Transverse colon (tissue), 4 donors: ENCODE results near the gene GRAP2. TPM values are rescaled to one million over a fixed set of nuclear protein-coding genes. Genes with fewer than 3 reads are reported as not detected.

ENCODE experiments used
- DNase-seq: peaks from one replicate; pipeline ENCODE4 v3.0.0-alpha.2; 2019
- H3K27ac ChIP-seq, 4 donors: fragments of 200-600 bp; sonication (generic); 2 replicates each; pipeline ENCODE4 v1.5.1; 2016 to 2018; ENCODE audit warnings: inconsistent platforms in 4 of 4
- H3K27me3 ChIP-seq: fragments of 200-600 bp; sonication (generic); 2 replicates; pipeline ENCODE4 v1.5.1; 2017; ENCODE audit warnings: inconsistent platforms
- H3K36me3 ChIP-seq, 4 donors: fragments of 200-600 bp; sonication (generic); 2 replicates each; pipeline ENCODE4 v1.5.1; 2017 to 2019; ENCODE audit warnings: inconsistent platforms in 4 of 4
- H3K4me1 ChIP-seq, 4 donors: fragments of 200-600 bp; sonication (generic); 2 replicates each; pipeline ENCODE4 v1.5.1; 2017 to 2020; ENCODE audit warnings: inconsistent platforms in 4 of 4
- H3K4me3 ChIP-seq, 4 donors: fragments of 200-600 bp; sonication (generic); 1 replicate in 1 of 4; 2 replicates in 3 of 4; pipeline versions ENCODE4 v1.5.1 to v1.6.1; 2017 to 2019; ENCODE audit warnings: inconsistent platforms in 4 of 4
- H3K9me3 ChIP-seq, 2 donors: fragments of 200-600 bp; sonication (generic); 2 replicates each; pipeline ENCODE4 v1.5.1; 2017 to 2019; ENCODE audit warnings: inconsistent platforms in 2 of 2
- CTCF ChIP-seq, 5 experiments: fragments of 200-600 bp in 3 of 5; fragments of 450-650 bp in 2 of 5; sonication (generic) in 3 of 5; IDR thresholded peaks; 1 replicate in 2 of 5; 2 replicates in 3 of 5; pipeline ENCODE4 v1.5.1; 2016 to 2017; ENCODE audit warnings: antibody characterized with exemption in 5 of 5, inconsistent platforms in 3 of 5, mild to moderate bottlenecking in 2 of 5, moderate library complexity in 1 of 5
- EP300 ChIP-seq: sonication (generic); formaldehyde crosslinking; IDR thresholded peaks from one replicate; pipeline ENCODE4 v1.6.1; 2017; ENCODE audit warnings: antibody characterized with exemption, low read depth
- POLR2A ChIP-seq: fragments of 450-650 bp; IDR thresholded peaks from one replicate; pipeline ENCODE4 v1.6.1; 2016; ENCODE audit warnings: antibody characterized with exemption, mild to moderate bottlenecking, moderate library complexity
- POLR2AphosphoS5 ChIP-seq, 3 donors: sonication (generic); formaldehyde crosslinking; IDR thresholded peaks; one replicate each; pipeline ENCODE4 v1.6.1; 2016; ENCODE audit warnings: antibody characterized with exemption in 3 of 3
- WGBS, 2 donors: methylation state at CpG; one replicate each; pipeline ENCODE4 v1.1.5; 2018; ENCODE audit warnings: low coverage in 1 of 2; 5-methylcytosine and 5-hydroxymethylcytosine counted together
- in situ Hi-C, 4 donors: fragments of 200-750 bp; cut with MboI; loops; one replicate each; pipeline versions ENCODE4 v1.15.0 to v1.15.1; 2017; ENCODE audit warnings: low sequenced_read_pairs in 3 of 4, low pct_ligation_motif_present in 1 of 4, low pct_unique_long_range_greater_than_20kb in 1 of 4
- intact Hi-C: fragments of 100-400 bp; cut with DNase I; formaldehyde crosslinking; loops from one replicate; pipeline ENCODE4 v1.15.1; 2023; ENCODE audit warnings: low total_unique reads
- small RNA-seq, 4 donors: library from RNA; depleted of rRNA; stranded (forward); fragments of <200 nt; gene quantifications; one replicate each; pipeline ENCODE3, GENCODE V24; 2016
- total RNA-seq, 4 donors: library from RNA; depleted of rRNA; stranded (reverse); fragments of >200 nt; gene quantifications; one replicate each; pipeline ENCODE4 v1.1.0, GENCODE V29; 2016

Gene GRAP2
- total RNA-seq, 4 donors from 2014 or later = 0.60 to 28.4 (median 4.9) TPM

GRCh38 chr22:40020956-40021355 is 120.1 kb downstream of the GRAP2 start:
- intact Hi-C loops = loop anchor here (5.0 to 10.0 kb wide), 2 partner anchors 396 to 484 kb away; no protein-coding TSS in a partner anchor
- DNase-seq = no peak
- H3K36me3 ChIP-seq = no peaks in the 10 kb centered on the region

GRCh38 chr22:40021401-40022000 is 120.6 kb downstream of the GRAP2 start:
- 93% methylated on average over 33 of the region's 34 CpGs; no CpG with 5 or more reads in 1 of the 2 donors for WGBS, 2 donors
- Histone ChIP-seq H3K9me3 (no peaks in the 10 kb centered on the region), H3K36me3 (no peaks in the 10 kb centered on the region), H3K27me3 (no peaks in the 10 kb centered on the region), H3K27ac (no peak overlapping the region), H3K4me3 (no peak overlapping the region), H3K4me1 (peaks cover 4 to 41% (median 13%) of the 10 kb centered on the region in 4 donors)
- no peak for DNase-seq
- intact Hi-C loops = loop anchor here (5.0 to 10.0 kb wide), 2 partner anchors 397 to 484 kb away; no protein-coding TSS in a partner anchor
- in situ Hi-C loops = loop anchor here in 1 of 4 donors (10.0 kb wide), 1 partner anchor 407 kb away; no protein-coding TSS in a partner anchor
- no peak for TF ChIP-seq POLR2AphosphoS5 (IDR thresholded peaks at IDR 0.05)
- no peak for TF ChIP-seq POLR2A
- TF ChIP-seq EP300 = no peak
- no peak for TF ChIP-seq CTCF (IDR thresholded peaks at IDR 0.05)

More at GRCh38 chr22:40020956-40021355, 120.1 kb downstream of the GRAP2 start:
- Histone ChIP-seq H3K27me3 (no peaks in the 10 kb centered on the region), H3K9me3 (no peaks in the 10 kb centered on the region), H3K4me3 (no peak overlapping the region), H3K27ac (no peak overlapping the region), H3K4me1 (peaks cover 4 to 46% (median 17%) of the 10 kb centered on the region in 4 donors)
- WGBS, 2 donors = 75% methylated on average over 7 of the region's 7 CpGs; no CpG with 5 or more reads in 1 of the 2 donors
- in situ Hi-C loops = loop anchor here in 1 of 4 donors (10.0 kb wide), 1 partner anchor 406 kb away; no protein-coding TSS in a partner anchor
- TF ChIP-seq POLR2A (no peak), CTCF (IDR thresholded peaks at IDR 0.05) (no peak), EP300 (no peak), POLR2AphosphoS5 (IDR thresholded peaks at IDR 0.05) (no peak)

GRCh38 chr22:40022536-40023240 is 121.8 kb downstream of the GRAP2 start:
- no peaks in the 10 kb centered on the region for H3K27me3 ChIP-seq
- intact Hi-C loops (loop anchor here (5.0 to 10.0 kb wide), 2 partner anchors 398 to 485 kb away; no protein-coding TSS in a partner anchor), in situ Hi-C loops (loop anchor here in 1 of 4 donors (10.0 kb wide), 1 partner anchor 408 kb away; no protein-coding TSS in a partner anchor)
- no peaks in the 10 kb centered on the region for H3K36me3 ChIP-seq
- TF ChIP-seq POLR2AphosphoS5 (IDR thresholded peaks at IDR 0.05) = no peak
- TF ChIP-seq EP300 = no peak
- no peak for TF ChIP-seq CTCF (IDR thresholded peaks at IDR 0.05)
- no peak overlapping the region for H3K4me3 ChIP-seq
- H3K27ac ChIP-seq = peak overlapping the region in 2 of 4 donors; percentile 15 to 38
- WGBS, 2 donors = 72% methylated on average over 11 of the region's 11 CpGs; no CpG with 5 or more reads in 1 of the 2 donors
- no peaks in the 10 kb centered on the region for H3K9me3 ChIP-seq
- peaks cover 4 to 29% (median 8%) of the 10 kb centered on the region in 4 donors for H3K4me1 ChIP-seq
- DNase-seq = no peak

Small RNAs within 50 kb of the gene (small RNA-seq; reads per million reads assigned to genes)
- gene RN7SKP210 = 0 reads per million in 4 donors

Other genes starting within 250 kb of the GRAP2 start
- not detected for gene ENTHD1, start 7.3 kb upstream of the GRAP2 start, total RNA-seq
- gene TMA7B, start 59.3 kb downstream of the GRAP2 start, total RNA-seq = under 1 TPM in 1 of 4 donors, not detected in 3; 0.80 TPM
- gene FAM83F, start 93.9 kb downstream of the GRAP2 start, total RNA-seq = 10 to 100 TPM; 18.7 to 36.3 (median 25.4) TPM